SJCRH30 (cell line): ENCODE data around the gene SNED1. TPM values are rescaled to one million over a fixed set of nuclear protein-coding genes. Genes with fewer than 3 reads are reported as not detected.

Experiments
- DNase-seq, 2 experiments: peaks; one replicate each; pipeline ENCODE4 v3.0.0-alpha.2; 2015 to 2020
- H3K27ac ChIP-seq: fragments of 250-450 bp; sonication (Bioruptor Pico); 2 replicates; pipeline ENCODE4 v1.5.1; 2020; ENCODE audit warnings: mild to moderate bottlenecking, moderate library complexity
- H3K27me3 ChIP-seq: fragments of 250-450 bp; sonication (Bioruptor Pico); 2 replicates; pipeline ENCODE4 v1.5.1; 2020; ENCODE audit warnings: mild to moderate bottlenecking, moderate library complexity
- H3K36me3 ChIP-seq: fragments of 250-450 bp; sonication (Bioruptor Pico); 2 replicates; pipeline ENCODE4 v1.5.1; 2020; ENCODE audit warnings: mild to moderate bottlenecking, moderate library complexity
- H3K4me1 ChIP-seq: fragments of 250-450 bp; sonication (Bioruptor Pico); 2 replicates; pipeline ENCODE4 v1.5.1; 2020; ENCODE audit warnings: mild to moderate bottlenecking, moderate library complexity
- H3K4me3 ChIP-seq: fragments of 250-450 bp; sonication (Bioruptor Pico); 2 replicates; pipeline ENCODE4 v1.5.1; 2020; ENCODE audit warnings: mild to moderate bottlenecking, moderate library complexity
- H3K9me3 ChIP-seq: fragments of 250-450 bp; sonication (Bioruptor Pico); replicated peaks from 2 replicates; pipeline ENCODE4 v1.5.1; 2020; ENCODE audit warnings: mild to moderate bottlenecking, moderate library complexity
- total RNA-seq: library from RNA; depleted of rRNA; stranded (reverse); fragments of >200 nt; shearing (Covaris generic); gene quantifications from 2 replicates; pipeline ENCODE4 v1.2.3, GENCODE V29; 2014; rRNA removed

Gene SNED1
- total RNA-seq, result 22.3 and 28.4 TPM in 2 replicates

- no peaks in the 10 kb centered on the region for H3K9me3 ChIP-seq
- peak within 1 kb of the TSS; percentile 84 for H3K27ac ChIP-seq
Observed at GRCh38 chr2:240997856-240998705, at the start of gene SNED1. SNED1 (plus strand) TSS chr2:240998618; CDS start chr2:240998838, 220 bp downstream.

GRCh38 chr2:240948905-240949790, 49.3 kb upstream of the SNED1 start:
- Histone ChIP-seq H3K4me3 (no peak overlapping the region), H3K4me1 (peaks cover 33% of the 10 kb centered on the region), H3K36me3 (no peaks in the 10 kb centered on the region), H3K27ac (no peak overlapping the region), H3K9me3 (no peaks in the 10 kb centered on the region), H3K27me3 (no peaks in the 10 kb centered on the region)
- peak; percentile 59 to 75 for DNase-seq

More at GRCh38 chr2:240997856-240998705, at the start of gene SNED1:
- DNase-seq, result peak; percentile 93
- H3K36me3 ChIP-seq, result peaks cover 12% of the 10 kb centered on the region; the same call in 1 of the 2 replicates
- H3K27me3 ChIP-seq, result no peaks in the 10 kb centered on the region
- H3K4me3 ChIP-seq, result peak within 1 kb of the TSS; percentile 67
- peaks cover 30% of the 10 kb centered on the region for H3K4me1 ChIP-seq

GRCh38 chr2:240949791-240950705, 48.4 kb upstream of the SNED1 start:
- Histone ChIP-seq H3K9me3 (no peaks in the 10 kb centered on the region), H3K4me3 (no peak overlapping the region), H3K4me1 (peaks cover 41% of the 10 kb centered on the region), H3K36me3 (no peaks in the 10 kb centered on the region), H3K27me3 (peaks cover under 1% of the 10 kb centered on the region; the same call in 1 of the 2 replicates), H3K27ac (no peak overlapping the region)
- no peak for DNase-seq

- no peak overlapping the region for H3K4me3 ChIP-seq
- H3K9me3 ChIP-seq, result no peaks in the 10 kb centered on the region
- H3K27me3 ChIP-seq, result peaks cover 6% of the 10 kb centered on the region
- H3K36me3 ChIP-seq, result no peaks in the 10 kb centered on the region
- DNase-seq, result no peak
- peaks cover 43% of the 10 kb centered on the region for H3K4me1 ChIP-seq
- H3K27ac ChIP-seq, result no peak overlapping the region
Observed at GRCh38 chr2:240951045-240951594, 47.3 kb upstream of the SNED1 start.

- Histone ChIP-seq H3K27ac (no peak overlapping the region), H3K27me3 (peaks cover 6% of the 10 kb centered on the region), H3K9me3 (no peaks in the 10 kb centered on the region), H3K4me1 (peaks cover 50% of the 10 kb centered on the region), H3K36me3 (no peaks in the 10 kb centered on the region), H3K4me3 (no peak overlapping the region)
- no peak for DNase-seq
Observed at GRCh38 chr2:240952496-240953246, 45.7 kb upstream of the SNED1 start.

- Histone ChIP-seq H3K4me3 (no peak overlapping the region), H3K36me3 (no peaks in the 10 kb centered on the region), H3K27ac (peak overlapping the region; percentile 22; the same call in 1 of the 2 replicates), H3K9me3 (no peaks in the 10 kb centered on the region), H3K27me3 (peaks cover 6% of the 10 kb centered on the region), H3K4me1 (peaks cover 54% of the 10 kb centered on the region)
- peak; percentile 49 to 72 for DNase-seq
Observed at GRCh38 chr2:240953426-240954410, 44.7 kb upstream of the SNED1 start.

- no peak overlapping the region for H3K4me3 ChIP-seq
- peaks cover 54% of the 10 kb centered on the region for H3K4me1 ChIP-seq
- no peak overlapping the region; the same call in 1 of the 2 replicates for H3K27ac ChIP-seq
- peaks cover 6% of the 10 kb centered on the region for H3K27me3 ChIP-seq
- no peaks in the 10 kb centered on the region for H3K9me3 ChIP-seq
- no peaks in the 10 kb centered on the region for H3K36me3 ChIP-seq
- no peak for DNase-seq
Observed at GRCh38 chr2:240954436-240955305, 43.7 kb upstream of the SNED1 start.

- Histone ChIP-seq H3K4me3 (no peak overlapping the region), H3K9me3 (no peaks in the 10 kb centered on the region), H3K27ac (no peak overlapping the region), H3K27me3 (peaks cover 6% of the 10 kb centered on the region), H3K4me1 (peaks cover 57% of the 10 kb centered on the region), H3K36me3 (no peaks in the 10 kb centered on the region)
- no peak for DNase-seq
Observed at GRCh38 chr2:240955306-240956170, 42.9 kb upstream of the SNED1 start.

GRCh38 chr2:240956171-240956934, 42.1 kb upstream of the SNED1 start:
- no peak overlapping the region for H3K27ac ChIP-seq
- H3K4me3 ChIP-seq, result no peak overlapping the region
- DNase-seq, result peak in 1 of 2 experiments; percentile 40
- H3K27me3 ChIP-seq, result peaks cover 6% of the 10 kb centered on the region
- H3K36me3 ChIP-seq, result no peaks in the 10 kb centered on the region
- H3K9me3 ChIP-seq, result no peaks in the 10 kb centered on the region
- peaks cover 63% of the 10 kb centered on the region for H3K4me1 ChIP-seq

GRCh38 chr2:240956935-240957655, 41.3 kb upstream of the SNED1 start:
- Histone ChIP-seq H3K4me3 (no peak overlapping the region), H3K4me1 (peaks cover 63% of the 10 kb centered on the region), H3K27me3 (peaks cover 6% of the 10 kb centered on the region), H3K27ac (no peak overlapping the region), H3K36me3 (no peaks in the 10 kb centered on the region), H3K9me3 (no peaks in the 10 kb centered on the region)
- DNase-seq, result no peak
